T1000 (cell line): Measurements from ENCODE around the gene TNFRSF19.

ENCODE experiments used
- DNase-seq: peaks from one replicate; lab custom pipeline; 2025; ENCODE audit warnings: mixed read lengths; lab: John Stamatoyannopoulos, UW

Gene TNFRSF19

GRCh38 chr13:23628765-23629565, 58.8 kb downstream of the TNFRSF19 start:
- no peak for DNase-seq

- no peak for DNase-seq
Measured at GRCh38 chr13:23629566-23630272, 59.5 kb downstream of the TNFRSF19 start.

GRCh38 chr13:23630349-23631093, 60.3 kb downstream of the TNFRSF19 start:
- DNase-seq = no peak

- no peak for DNase-seq
Measured at GRCh38 chr13:23631311-23632047, 61.3 kb downstream of the TNFRSF19 start.

GRCh38 chr13:23632048-23632582, 61.9 kb downstream of the TNFRSF19 start:
- DNase-seq = no peak

GRCh38 chr13:23632741-23633140, 62.5 kb downstream of the TNFRSF19 start:
- DNase-seq = no peak

GRCh38 chr13:23634897-23635296, 64.7 kb downstream of the TNFRSF19 start:
- DNase-seq = no peak

- no peak for DNase-seq
Measured at GRCh38 chr13:23636360-23636759, 66.1 kb downstream of the TNFRSF19 start.

- no peak for DNase-seq
Measured at GRCh38 chr13:23637829-23638228, 67.6 kb downstream of the TNFRSF19 start.

GRCh38 chr13:23639674-23640073, 69.5 kb downstream of the TNFRSF19 start:
- no peak for DNase-seq

- no peak for DNase-seq
Measured at GRCh38 chr13:23642110-23642509, 71.9 kb downstream of the TNFRSF19 start.

GRCh38 chr13:23643338-23644125, 73.3 kb downstream of the TNFRSF19 start:
- DNase-seq = no peak

GRCh38 chr13:23644126-23644419, 73.9 kb downstream of the TNFRSF19 start:
- DNase-seq = no peak

GRCh38 chr13:23644527-23645138, 74.4 kb downstream of the TNFRSF19 start:
- DNase-seq = no peak

- DNase-seq = no peak
Measured at GRCh38 chr13:23645851-23646250, 75.6 kb downstream of the TNFRSF19 start.

GRCh38 chr13:23651439-23651838, 81.2 kb downstream of the TNFRSF19 start:
- DNase-seq = no peak

GRCh38 chr13:23651887-23652286, 81.7 kb downstream of the TNFRSF19 start:
- no peak for DNase-seq

- DNase-seq = no peak
Measured at GRCh38 chr13:23652909-23653726, 82.9 kb downstream of the TNFRSF19 start.
